OCI-LY7 (cell line): Measurements from ENCODE around the gene SPANXA1. TPM values are rescaled to one million over a fixed set of nuclear protein-coding genes. Genes with fewer than 3 reads are reported as not detected.
"Not testable (repeated sequence)": the region's sequence is repeated elsewhere in the genome, so short reads cannot be mapped to it uniquely, and the experiment has no call there.

Experiments
- Bru-seq: library from RNA; stranded (reverse); fragments of 400-500 nt; gene quantifications from one replicate; lab custom pipeline; 2021; lab: Mats Ljungman, UMichigan
- BruChase-seq, 2 experiments: library from RNA; stranded (reverse); fragments of 400-500 nt; gene quantifications; one replicate each; lab custom pipeline; 2021; lab: Mats Ljungman, UMichigan
- BruUV-seq: library from RNA; stranded (reverse); fragments of 400-500 nt; replicated peaks from 2 replicates; lab custom pipeline; 2021; lab: Mats Ljungman, UMichigan
- CTCF ChIA-PET: fragments of 300-600 bp; sonication (Branson Sonifier 250); formaldehyde crosslinking; loops from one replicate; lab custom pipeline; 2022; ENCODE audit warnings: antibody characterized with exemption; ENCODE audit not compliant: unreplicated experiment; lab: Charles Lee
- POLR2A ChIA-PET: fragments of 300-600 bp; sonication (Branson Sonifier 250); formaldehyde crosslinking; loops from one replicate; lab custom pipeline; 2022; ENCODE audit warnings: antibody characterized with exemption; lab: Charles Lee
- DNase-seq: peaks from one replicate; pipeline ENCODE4 v3.0.0-alpha.2; 2015; ENCODE audit warnings: low spot score
- H2AFZ ChIP-seq: fragments of 200-600 bp; sonication (generic), shearing (Covaris generic); 2 replicates; pipeline ENCODE4 v1.6.1; 2014; ENCODE audit warnings: mild to moderate bottlenecking, antibody characterized with exemption, low read length, moderate library complexity
- H3K27ac ChIP-seq: fragments of 200-600 bp; sonication (generic); 2 replicates; pipeline ENCODE4 v1.5.1; 2014; ENCODE audit warnings: mixed run types, low read depth, mild to moderate bottlenecking, moderate library complexity, low read length, inconsistent platforms; ENCODE audit not compliant: poor library complexity, severe bottlenecking
- H3K36me3 ChIP-seq: fragments of 200-600 bp; sonication (generic); 2 replicates; pipeline ENCODE4 v1.6.1; 2014; ENCODE audit warnings: mild to moderate bottlenecking, antibody characterized with exemption, low read length, moderate library complexity, mixed read lengths; ENCODE audit not compliant: insufficient read depth
- H3K4me1 ChIP-seq: fragments of 200-600 bp; sonication (generic); 2 replicates; pipeline ENCODE4 v1.5.1; 2014; ENCODE audit warnings: mild to moderate bottlenecking, low read length; ENCODE audit not compliant: insufficient read depth, poor library complexity, severe bottlenecking
- H3K4me2 ChIP-seq: fragments of 200-600 bp; sonication (generic); 2 replicates; pipeline ENCODE4 v1.6.1; 2014; ENCODE audit warnings: mild to moderate bottlenecking, low read length
- H3K4me3 ChIP-seq: fragments of 200-600 bp; sonication (generic); 2 replicates; pipeline ENCODE4 v1.5.1; 2014; ENCODE audit warnings: mild to moderate bottlenecking, low read depth, low read length; ENCODE audit not compliant: poor library complexity, severe bottlenecking
- H3K79me2 ChIP-seq: fragments of 200-600 bp; sonication (generic); 2 replicates; pipeline ENCODE4 v1.6.1; 2016; ENCODE audit warnings: low read depth, mild to moderate bottlenecking, low read length, moderate library complexity, mixed read lengths; ENCODE audit not compliant: insufficient read depth
- H3K9me2 ChIP-seq: fragments of 200-600 bp; sonication (generic); 2 replicates; pipeline ENCODE4 v1.6.1; 2016; ENCODE audit warnings: mild to moderate bottlenecking, low read length, mixed read lengths; ENCODE audit not compliant: insufficient read depth
- H3K9me3 ChIP-seq: fragments of 200-600 bp; sonication (generic); 2 replicates; pipeline ENCODE4 v1.6.1; 2014; ENCODE audit warnings: mild to moderate bottlenecking, mixed run types, low read length, mixed read lengths
- H4K20me1 ChIP-seq: fragments of 200-600 bp; sonication (generic); 2 replicates; pipeline ENCODE4 v1.6.1; 2014; ENCODE audit warnings: mild to moderate bottlenecking, antibody characterized with exemption, low read length, moderate library complexity, mixed read lengths; ENCODE audit not compliant: insufficient read depth
- CTCF ChIP-seq: fragments of 200-600 bp; sonication (generic); conservative IDR thresholded peaks from 2 replicates; pipeline ENCODE4 v1.5.1; 2014; ENCODE audit warnings: mild to moderate bottlenecking, antibody characterized with exemption, low read length, moderate library complexity, mixed read lengths
- EZH2phosphoT487 ChIP-seq: fragments of 200-600 bp; sonication (generic); IDR thresholded peaks from 2 replicates; pipeline ENCODE4 v1.6.1; 2018; ENCODE audit warnings: low read depth, borderline replicate concordance, mild to moderate bottlenecking, mixed run types, antibody characterized with exemption, low read length, moderate library complexity, mixed read lengths
- intact Hi-C: fragments of 100-400 bp; cut with micrococcal nuclease; formaldehyde crosslinking; loops from one replicate; pipeline ENCODE4 v1.10.0; 2022; ENCODE audit not compliant: unreplicated experiment
- long read RNA-seq: library from polyadenylated mRNA; stranded (forward); transcript quantifications from one replicate; pipeline ENCODE4 v2.0.0, GENCODE V29; 2022
- total RNA-seq, 2 experiments: library from RNA; depleted of rRNA in 1 of 2; stranded (reverse); fragments of >200 nt in 1 of 2; shearing (Covaris generic) in 1 of 2; gene quantifications; 2 replicates each; pipeline ENCODE4 v1.2.3, GENCODE V29; 2014 to 2022

The SPANXA1 gene
- total RNA-seq (2014; rRNA removed; shearing (Covaris generic)): not detected in 2 replicates
- not detected in 2 replicates for total RNA-seq (2022)
- not detected for Bru-seq, nascent RNA
- BruChase-seq, experiment 1, labeled RNA remaining after a 6-hour chase: not detected
- not detected for BruChase-seq, experiment 2, labeled RNA remaining after a 2-hour chase
- long read RNA-seq: 0 reads

GRCh38 chrX:141584638-141585037 lies at the start of gene SPANXA1:
Gene SPANXA1, minus strand, starts transcription at chrX:141584738. Its CDS starts 60 bp downstream, at chrX:141584678.
- H3K4me2 ChIP-seq, intact Hi-C loops, H3K36me3 ChIP-seq, POLR2A ChIA-PET, H3K9me2 ChIP-seq, H3K4me1 ChIP-seq, DNase-seq, H2AFZ ChIP-seq, H4K20me1 ChIP-seq, CTCF ChIA-PET, H3K4me3 ChIP-seq, BruUV-seq, H3K79me2 ChIP-seq, H3K27ac ChIP-seq, H3K9me3 ChIP-seq: not testable (repeated sequence)

- no peak overlapping the region for H2AFZ ChIP-seq
- no TSS peak for BruUV-seq
- POLR2A ChIA-PET: no interaction called here
- no peaks in the 10 kb centered on the region for H4K20me1 ChIP-seq
- H3K4me2 ChIP-seq: no peak overlapping the region
- CTCF ChIA-PET: no interaction called here
- H3K36me3 ChIP-seq: no peaks in the 10 kb centered on the region
- no peaks in the 10 kb centered on the region for H3K9me3 ChIP-seq
- no peaks in the 10 kb centered on the region for H3K9me2 ChIP-seq
- no peak for DNase-seq
- intact Hi-C loops: no loop called here
- H3K27ac ChIP-seq: no peak overlapping the region
- H3K4me1 ChIP-seq: no peaks in the 10 kb centered on the region
- H3K79me2 ChIP-seq: no peaks in the 10 kb centered on the region
- H3K4me3 ChIP-seq: no peak overlapping the region
- TF ChIP-seq CTCF (no peak), EZH2phosphoT487 (no peak)
These were observed 47.6 kb upstream of the SPANXA1 start for GRCh38 chrX:141632124-141632523.

GRCh38 chrX:141619336-141619735 lies 34.8 kb upstream of the SPANXA1 start:
- intact Hi-C loops: no loop called here
- H3K9me3 ChIP-seq: no peaks in the 10 kb centered on the region
- H3K27ac ChIP-seq: no peak overlapping the region
- no peaks in the 10 kb centered on the region for H3K9me2 ChIP-seq
- H3K79me2 ChIP-seq: no peaks in the 10 kb centered on the region
- DNase-seq: no peak
- TF ChIP-seq EZH2phosphoT487: no peak
- TF ChIP-seq CTCF: no peak
- no peaks in the 10 kb centered on the region for H3K36me3 ChIP-seq
- H2AFZ ChIP-seq: no peak overlapping the region
- H3K4me1 ChIP-seq: no peaks in the 10 kb centered on the region
- BruUV-seq: no TSS peak
- no peak overlapping the region for H3K4me3 ChIP-seq
- CTCF ChIA-PET: no interaction called here
- POLR2A ChIA-PET: no interaction called here
- H4K20me1 ChIP-seq: no peaks in the 10 kb centered on the region
- H3K4me2 ChIP-seq: no peak overlapping the region
